WTC11 (cell line): ENCODE measurements around the gene PHLDB2. TPM values are rescaled to one million over a fixed set of nuclear protein-coding genes. Genes with fewer than 3 reads are reported as not detected.

ENCODE experiments used
- ATAC-seq: fragments of 200-7000 bp; cut with Tn5 transposase; 2 replicates; pipeline ENCODE4 v1.10.0; 2021; ENCODE audit warnings: mild to moderate bottlenecking, moderate library complexity
- CTCF ChIA-PET: fragments of 300-600 bp; sonication (Branson Sonifier 250); formaldehyde crosslinking; loops from one replicate; lab custom pipeline; 2021; ENCODE audit warnings: antibody characterized with exemption; lab: Charles Lee
- POLR2A ChIA-PET: fragments of 350-600 bp; sonication (Branson Sonifier 250); formaldehyde crosslinking; loops from one replicate; lab custom pipeline; 2021; ENCODE audit warnings: antibody characterized with exemption; lab: Charles Lee
- DNase-seq: peaks from one replicate; pipeline ENCODE4 v3.0.0; 2021; ENCODE audit warnings: low spot score
- H3K27ac Mint-ChIP-seq: 2 replicates; pipeline ENCODE4 v1.8.0; 2021; ENCODE audit warnings: mixed read lengths
- H3K27me3 Mint-ChIP-seq: 2 replicates; pipeline ENCODE4 v1.8.0; 2021; ENCODE audit warnings: low read depth, mild to moderate bottlenecking, moderate library complexity, mixed read lengths
- H3K36me3 Mint-ChIP-seq: 2 replicates; pipeline ENCODE4 v1.8.0; 2021; ENCODE audit warnings: mixed read lengths
- H3K4me1 Mint-ChIP-seq: 2 replicates; pipeline ENCODE4 v1.8.0; 2022; ENCODE audit warnings: mixed read lengths
- H3K4me3 Mint-ChIP-seq: 2 replicates; pipeline ENCODE4 v1.8.0; 2021; ENCODE audit warnings: mild to moderate bottlenecking, moderate library complexity, mixed read lengths
- H3K9me3 Mint-ChIP-seq: 2 replicates; pipeline ENCODE4 v1.8.0; 2021; ENCODE audit warnings: mixed read lengths
- ARID4B ChIP-seq: sonication (generic); formaldehyde crosslinking; IDR thresholded peaks from 2 replicates; pipeline ENCODE4 v1.8.0; 2023; ENCODE audit warnings: missing genetic modification reagents, mild to moderate bottlenecking, borderline replicate concordance
- ATF3 ChIP-seq: sonication (generic); formaldehyde crosslinking; conservative IDR thresholded peaks from 2 replicates; pipeline ENCODE4 v1.8.1; 2022; ENCODE audit warnings: mild to moderate bottlenecking, missing genetic modification reagents
- CREB1 ChIP-seq: sonication (generic); formaldehyde crosslinking; IDR thresholded peaks from 2 replicates; pipeline ENCODE4 v1.8.0; 2023; ENCODE audit warnings: mild to moderate bottlenecking, missing genetic modification reagents
- E2F5 ChIP-seq: sonication (generic); formaldehyde crosslinking; IDR thresholded peaks from 2 replicates; pipeline ENCODE4 v1.8.1; 2022; ENCODE audit warnings: mild to moderate bottlenecking, moderate library complexity, missing genetic modification reagents
- ELF4 ChIP-seq: sonication (generic); formaldehyde crosslinking; IDR thresholded peaks from 2 replicates; pipeline ENCODE4 v1.8.1; 2022; ENCODE audit warnings: low read depth, mild to moderate bottlenecking, moderate library complexity, missing genetic modification reagents
- ERG ChIP-seq: fragments of 250-450 bp; sonication (Bioruptor Pico); IDR thresholded peaks from 2 replicates; pipeline ENCODE4 v1.8.0; 2021; ENCODE audit warnings: mild to moderate bottlenecking
- FOXP4 ChIP-seq: sonication (generic); formaldehyde crosslinking; IDR thresholded peaks from 2 replicates; pipeline ENCODE4 v1.8.0; 2022; ENCODE audit warnings: mild to moderate bottlenecking, missing genetic modification reagents
- GTF2I ChIP-seq: fragments of 250-450 bp; sonication (Bioruptor Pico); conservative IDR thresholded peaks from 2 replicates; pipeline ENCODE4 v1.4.0; 2021; ENCODE audit warnings: mild to moderate bottlenecking
- IRF1 ChIP-seq: sonication (generic); formaldehyde crosslinking; IDR thresholded peaks from 2 replicates; pipeline ENCODE4 v1.8.0; 2023; ENCODE audit warnings: missing genetic modification reagents
- JUN ChIP-seq: sonication (generic); formaldehyde crosslinking; IDR thresholded peaks from 2 replicates; pipeline ENCODE4 v1.8.0; 2023; ENCODE audit warnings: mild to moderate bottlenecking, missing genetic modification reagents
- KAT7 ChIP-seq: sonication (generic); formaldehyde crosslinking; IDR thresholded peaks from 2 replicates; pipeline ENCODE4 v1.8.1; 2023; ENCODE audit warnings: missing genetic modification reagents, mild to moderate bottlenecking, borderline replicate concordance
- MYBL2 ChIP-seq: sonication (generic); formaldehyde crosslinking; IDR thresholded peaks from 2 replicates; pipeline ENCODE4 v1.8.1; 2023; ENCODE audit warnings: mild to moderate bottlenecking, moderate library complexity, missing genetic modification reagents
- NFATC4 ChIP-seq: fragments of 250-450 bp; sonication (Bioruptor Pico); IDR thresholded peaks from 2 replicates; pipeline ENCODE4 v1.9.0; 2021; ENCODE audit warnings: mild to moderate bottlenecking
- NFE2L1 ChIP-seq: sonication (generic); formaldehyde crosslinking; IDR thresholded peaks from 2 replicates; pipeline ENCODE4 v1.8.1; 2023; ENCODE audit warnings: missing genetic modification reagents
- NR3C1 ChIP-seq: sonication (generic); formaldehyde crosslinking; conservative IDR thresholded peaks from 2 replicates; pipeline ENCODE4 v1.8.1; 2023; ENCODE audit warnings: low read depth, mild to moderate bottlenecking, missing genetic modification reagents
- OVOL2 ChIP-seq: fragments of 250-450 bp; sonication (Bioruptor Pico); IDR thresholded peaks from 2 replicates; pipeline ENCODE4 v1.9.0; 2021; ENCODE audit warnings: mild to moderate bottlenecking, borderline replicate concordance
- PRRX2 ChIP-seq: fragments of 250-450 bp; sonication (Bioruptor Pico); IDR thresholded peaks from 2 replicates; pipeline ENCODE4 v1.8.0; 2021; ENCODE audit warnings: mild to moderate bottlenecking
- RELA ChIP-seq: sonication (generic); formaldehyde crosslinking; IDR thresholded peaks from 2 replicates; pipeline ENCODE4 v1.8.1; 2022; ENCODE audit warnings: missing genetic modification reagents, mild to moderate bottlenecking, borderline replicate concordance
- RORB ChIP-seq: fragments of 250-450 bp; sonication (Bioruptor Pico); IDR thresholded peaks from 2 replicates; pipeline ENCODE4 v1.9.0; 2021; ENCODE audit warnings: mild to moderate bottlenecking
- TCF7 ChIP-seq: sonication (generic); formaldehyde crosslinking; IDR thresholded peaks from 2 replicates; pipeline ENCODE4 v1.8.0; 2022; ENCODE audit warnings: mild to moderate bottlenecking, low read depth, missing genetic modification reagents, moderate library complexity
- ZMAT4 ChIP-seq: fragments of 250-450 bp; sonication (Bioruptor Pico); IDR thresholded peaks from 2 replicates; pipeline ENCODE4 v1.9.0; 2021; ENCODE audit warnings: mild to moderate bottlenecking
- ZNF396 ChIP-seq: fragments of 250-450 bp; sonication (Bioruptor Pico); IDR thresholded peaks from 2 replicates; pipeline ENCODE4 v1.8.0; 2021; ENCODE audit warnings: mild to moderate bottlenecking, moderate library complexity, borderline replicate concordance
- ZNF416 ChIP-seq: fragments of 250-450 bp; sonication (Bioruptor Pico); IDR thresholded peaks from 2 replicates; pipeline ENCODE4 v1.9.0; 2021; ENCODE audit warnings: mild to moderate bottlenecking, inconsistent platforms
- ZNF423 ChIP-seq: fragments of 250-450 bp; sonication (Bioruptor Pico); IDR thresholded peaks from 2 replicates; pipeline ENCODE4 v2.1.2; 2022; ENCODE audit warnings: mild to moderate bottlenecking, moderate library complexity
- ZNF425 ChIP-seq: fragments of 250-450 bp; sonication (Bioruptor Pico); conservative IDR thresholded peaks from 2 replicates; pipeline ENCODE4 v1.9.0; 2021; ENCODE audit warnings: mild to moderate bottlenecking
- ZNF671 ChIP-seq: fragments of 250-450 bp; sonication (Bioruptor Pico); IDR thresholded peaks from 2 replicates; pipeline ENCODE4 v1.8.0; 2021; ENCODE audit warnings: mild to moderate bottlenecking
- total RNA-seq: library from RNA; stranded (reverse); gene quantifications from 3 replicates; pipeline ENCODE4 v1.2.3, GENCODE V29; 2021

The PHLDB2 gene
- total RNA-seq, 1 experiment from 2014 or later: 40.3 TPM

GRCh38 chr3:111910806-111911205 is 51.7 kb downstream of the PHLDB2 start:
- ATAC-seq (no peak), DNase-seq (no peak)
- Mint-ChIP-seq H3K9me3 (no peaks in the 10 kb centered on the region), H3K27ac (no peak overlapping the region), H3K36me3 (peaks cover 5% of the 10 kb centered on the region), H3K4me1 (peaks cover 52% of the 10 kb centered on the region), H3K4me3 (no peak overlapping the region), H3K27me3 (no peaks in the 10 kb centered on the region)
- ChIA-PET CTCF (no interaction called here), POLR2A (no interaction called here)
- TF ChIP-seq GTF2I (CRISPR knock-in tag) (no peak), ZNF423 (CRISPR knock-in tag) (no peak), ELF4 (CRISPR knock-in tag) (no peak), TCF7 (CRISPR knock-in tag) (no peak), RORB (CRISPR knock-in tag) (no peak), RELA (CRISPR knock-in tag) (no peak), ZNF396 (no peak), NFE2L1 (CRISPR knock-in tag) (no peak), OVOL2 (CRISPR knock-in tag) (no peak), ARID4B (no peak), ERG (CRISPR knock-in tag) (no peak)

- Mint-ChIP-seq H3K9me3 (no peaks in the 10 kb centered on the region), H3K4me3 (no peak overlapping the region), H3K27ac (no peak overlapping the region), H3K27me3 (no peaks in the 10 kb centered on the region), H3K4me1 (peaks cover 58% of the 10 kb centered on the region), H3K36me3 (peaks cover 5% of the 10 kb centered on the region)
- DNase-seq: no peak
- ChIA-PET CTCF (no interaction called here), POLR2A (no interaction called here)
- no peak for TF ChIP-seq ZNF416 (CRISPR knock-in tag)
- no peak for TF ChIP-seq ZNF425 (CRISPR knock-in tag)
- no peak for TF ChIP-seq JUN
- no peak for TF ChIP-seq NR3C1 (CRISPR knock-in tag)
- TF ChIP-seq IRF1 (CRISPR knock-in tag): no peak
- TF ChIP-seq KAT7 (CRISPR knock-in tag): no peak
- no peak for TF ChIP-seq ATF3
- no peak for TF ChIP-seq NFE2L1 (CRISPR knock-in tag)
- TF ChIP-seq CREB1 (CRISPR knock-in tag): no peak
- TF ChIP-seq NFATC4 (CRISPR knock-in tag): no peak
- no peak for TF ChIP-seq E2F5
- no peak for TF ChIP-seq ZNF671
- TF ChIP-seq FOXP4 (CRISPR knock-in tag): no peak
- TF ChIP-seq ZMAT4 (CRISPR knock-in tag): no peak
- TF ChIP-seq MYBL2 (CRISPR knock-in tag): no peak
- TF ChIP-seq PRRX2 (CRISPR knock-in tag): no peak
- no peak for TF ChIP-seq ZNF396
- no peak for ATAC-seq
These were observed 52.4 kb downstream of the PHLDB2 start for GRCh38 chr3:111911446-111911845.
